GM18907 (cell line): ENCODE results near the gene KCNAB2.
"Not testable (repeated sequence)": the region's sequence is repeated elsewhere in the genome, so short reads cannot be mapped to it uniquely, and the experiment has no call there.

Experiments used
- ATAC-seq: cut with Tn5 transposase; IDR thresholded peaks from one replicate; pipeline ENCODE4 v1.9.1; 2021; ENCODE audit warnings: mild to moderate bottlenecking, moderate library complexity; ENCODE audit not compliant: unreplicated experiment

The KCNAB2 gene

GRCh38 chr1:6009120-6010040, 36.3 kb upstream of the KCNAB2 start:
- ATAC-seq: no peak

- ATAC-seq: no peak
These were observed 35.1 kb upstream of the KCNAB2 start for GRCh38 chr1:6010554-6010953.

GRCh38 chr1:6011161-6011945, 34.3 kb upstream of the KCNAB2 start:
- no peak for ATAC-seq

- no peak for ATAC-seq
These were observed 33.8 kb upstream of the KCNAB2 start for GRCh38 chr1:6011946-6012258.

DNA sequence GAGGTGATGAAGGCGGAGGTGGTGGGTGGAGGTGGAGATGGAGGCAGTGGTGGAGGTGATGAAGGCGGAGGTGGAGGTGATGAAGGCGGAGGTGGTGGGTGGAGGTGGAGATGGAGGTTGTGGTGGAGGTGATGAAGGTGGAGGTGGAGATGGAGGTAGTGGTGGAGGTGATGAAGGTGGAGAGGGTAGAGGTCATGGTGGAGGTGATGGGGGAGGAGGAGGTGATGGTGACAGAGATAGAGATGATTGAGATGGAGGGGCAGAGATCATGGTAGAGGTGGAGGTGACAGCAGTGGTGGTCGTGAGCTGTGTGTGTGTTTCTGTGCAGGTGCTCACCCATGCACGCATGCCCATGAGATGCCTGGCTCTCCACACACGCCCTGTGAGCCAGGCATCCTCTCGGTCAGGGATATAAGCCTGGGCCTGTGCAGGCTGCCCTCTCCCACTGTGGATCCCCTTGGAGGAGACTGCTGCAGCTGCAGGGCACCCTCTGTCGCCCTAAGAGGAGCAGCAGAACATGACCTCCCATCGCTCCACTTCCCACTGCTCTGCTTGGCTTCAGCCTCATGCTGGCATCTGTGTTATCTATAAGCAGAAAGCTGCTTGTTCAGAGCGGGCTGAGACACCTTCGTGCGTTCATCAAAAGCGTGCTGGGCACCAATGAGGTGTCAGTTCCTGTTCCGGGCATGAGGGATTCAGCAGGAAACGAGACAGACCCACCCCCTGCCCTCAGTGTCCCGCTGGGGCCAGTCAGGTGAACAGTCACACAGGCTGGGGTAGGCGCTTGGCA, 33.0 kb upstream of the KCNAB2 start:
- no peak for ATAC-seq

DNA sequence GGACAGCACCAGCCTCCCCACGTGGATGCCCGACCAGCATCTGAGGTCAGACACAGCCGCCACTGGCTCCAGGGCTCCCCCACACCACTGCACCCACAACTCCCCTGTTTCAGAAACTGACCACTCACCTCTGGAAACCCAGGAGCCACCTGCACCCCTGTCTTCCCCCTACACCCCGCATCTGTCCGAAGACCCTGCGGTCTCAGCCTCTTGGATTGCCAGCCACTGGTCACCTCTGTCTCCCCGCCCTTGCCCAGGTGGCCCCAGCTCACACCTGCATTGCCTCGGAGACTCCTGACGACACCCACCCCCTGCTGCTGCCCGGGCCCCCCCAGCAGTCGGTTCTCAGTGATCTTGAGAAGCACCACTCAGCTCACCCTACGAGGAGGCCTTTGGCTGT, 32.2 kb upstream of the KCNAB2 start:
- ATAC-seq: no peak

GRCh38 chr1:6014130-6014999, 31.3 kb upstream of the KCNAB2 start:
- no peak for ATAC-seq

GRCh38 chr1:6016191-6016865, 29.4 kb upstream of the KCNAB2 start:
- ATAC-seq: no peak

GRCh38 chr1:6017654-6018053, 28.0 kb upstream of the KCNAB2 start:
- not testable (repeated sequence) for ATAC-seq

GRCh38 chr1:6019166-6019845, 26.4 kb upstream of the KCNAB2 start:
- no peak for ATAC-seq

DNA sequence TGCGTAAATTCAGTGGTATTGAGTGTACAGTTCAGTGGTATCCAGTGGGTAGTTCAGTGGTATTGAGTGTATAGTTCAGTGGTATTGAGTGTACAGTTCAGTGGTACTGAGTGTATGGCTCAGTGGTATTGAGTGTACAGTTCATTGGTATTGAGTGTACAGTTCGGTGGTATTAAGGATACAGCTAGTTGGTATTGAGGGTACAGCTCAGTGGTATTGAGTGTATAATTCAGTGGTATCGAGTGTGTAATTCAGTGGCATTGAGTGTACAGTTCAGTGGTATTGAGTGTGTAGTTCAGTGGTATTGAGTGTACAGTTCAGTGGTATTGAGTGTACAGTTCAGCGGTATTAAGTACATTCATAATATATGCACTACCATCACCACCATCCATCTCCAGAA, 23.5 kb upstream of the KCNAB2 start:
- ATAC-seq: no peak

DNA sequence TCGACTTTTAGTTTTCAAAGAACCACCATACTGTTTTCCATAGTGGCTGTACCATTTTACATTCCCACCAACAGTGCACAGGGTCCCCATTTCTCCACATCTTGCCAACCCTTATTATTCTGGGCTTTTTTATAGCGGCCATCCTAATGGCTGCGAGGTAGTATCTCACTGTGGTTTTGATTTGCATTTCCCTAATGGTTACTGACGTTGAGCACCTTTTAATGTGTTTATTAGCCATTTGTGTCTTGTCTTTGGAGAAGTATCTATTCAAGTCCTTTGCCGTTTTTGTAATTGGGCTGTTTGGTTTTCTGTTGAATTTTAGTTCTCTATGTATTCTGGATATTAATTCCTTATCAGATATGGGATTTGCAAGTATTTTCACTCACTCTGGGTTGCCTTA, 22.3 kb upstream of the KCNAB2 start:
- no peak for ATAC-seq

DNA sequence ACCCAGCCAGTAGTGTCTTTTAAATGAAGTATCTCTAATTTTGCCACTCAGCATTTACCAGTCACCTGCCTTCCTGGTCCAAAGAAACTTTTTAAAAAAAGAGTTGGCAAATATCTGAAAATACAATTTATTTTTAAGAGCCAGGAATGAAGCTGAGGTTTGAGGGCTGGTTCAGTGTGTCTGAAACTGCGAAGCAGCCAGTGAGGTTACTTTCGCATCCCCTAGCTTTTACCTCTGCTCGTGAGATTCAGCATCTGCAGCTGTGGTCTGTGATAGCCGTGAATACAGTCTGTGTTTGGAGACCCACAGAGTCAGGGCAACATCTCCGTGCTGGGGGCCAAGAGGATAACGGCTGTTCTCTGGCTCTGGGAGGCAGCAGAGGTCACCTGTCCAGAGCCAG, 21.3 kb upstream of the KCNAB2 start:
- no peak for ATAC-seq

GRCh38 chr1:6025269-6026094, 20.2 kb upstream of the KCNAB2 start:
- ATAC-seq: no peak

GRCh38 chr1:6026095-6026809, 19.4 kb upstream of the KCNAB2 start:
- peak; percentile 74 for ATAC-seq

DNA sequence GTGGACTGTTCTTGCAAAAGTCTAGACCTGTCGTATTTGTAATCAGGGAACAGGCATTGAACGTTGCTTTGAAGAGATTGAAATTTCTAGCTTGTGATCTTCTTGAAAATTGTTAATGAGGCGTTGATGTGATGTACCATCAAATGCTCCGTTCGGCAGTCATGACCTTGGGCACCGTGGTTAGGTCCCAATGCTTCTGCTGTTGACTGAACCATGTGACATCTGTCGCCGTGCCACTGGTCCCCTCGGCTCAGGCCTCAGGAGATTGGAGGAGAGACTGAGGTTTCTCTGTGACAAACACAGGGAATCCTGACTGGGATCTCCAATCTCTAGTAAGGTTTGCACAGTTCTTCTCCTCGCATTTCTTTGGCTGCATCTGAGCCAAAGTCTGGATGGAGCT, 18.1 kb upstream of the KCNAB2 start:
- no peak for ATAC-seq

DNA sequence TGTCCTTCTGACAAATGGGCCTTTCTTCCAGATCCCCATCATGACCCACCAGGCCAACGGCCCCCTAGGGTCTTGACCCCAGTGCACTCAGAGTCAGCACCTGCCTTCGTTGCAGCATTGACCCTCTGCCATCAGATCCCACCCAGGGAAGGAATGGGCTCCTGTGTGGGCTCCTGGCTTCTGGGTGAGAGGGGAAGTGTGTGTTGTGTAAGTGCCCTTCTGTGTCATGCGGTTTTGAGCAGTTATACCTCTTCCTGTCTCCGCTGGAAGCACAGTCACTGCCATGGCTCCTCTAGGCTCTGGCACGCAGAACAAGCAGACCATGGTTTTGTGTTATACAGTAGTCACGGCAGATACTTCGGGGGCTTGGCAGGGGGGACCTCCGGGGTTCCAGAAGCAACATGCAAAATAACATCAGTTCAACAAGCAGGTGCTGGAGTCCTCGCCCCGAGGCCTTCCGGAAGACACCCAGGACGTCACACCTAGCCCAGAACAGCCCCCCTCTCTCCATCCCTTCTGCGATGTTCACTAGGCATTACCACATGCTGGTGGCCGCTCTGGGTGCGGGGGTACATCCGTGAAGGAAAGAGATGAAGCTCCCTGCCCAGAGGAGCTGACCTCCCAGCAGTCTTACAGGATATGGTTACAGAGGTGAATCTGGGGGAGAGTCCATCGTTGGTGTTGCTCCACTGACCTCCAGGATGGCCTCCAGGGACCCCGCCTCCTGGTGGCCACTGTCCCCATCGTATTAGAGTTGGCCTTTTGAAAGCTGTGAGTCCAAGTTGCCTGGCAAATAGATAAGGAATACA, 17.4 kb upstream of the KCNAB2 start:
- ATAC-seq: peak; percentile 34
